ENCODE data around the gene HSD3B2.

The HSD3B2 gene

GRCh38 chr1:119394085-119394484 is 20.9 kb upstream of the HSD3B2 start:
- no peak for DNase-seq (ENCODE audit: insufficient read length, low spot score)
- no peak for TF ChIP-seq CTCF (IDR thresholded peaks at IDR 0.05; ENCODE audit: insufficient read depth, missing control alignments)
- no peak for FAIRE-seq

- DNase-seq (ENCODE audit: insufficient read length, low spot score) (no peak), FAIRE-seq (no peak)
- no peak for TF ChIP-seq CTCF (IDR thresholded peaks at IDR 0.05; ENCODE audit: insufficient read depth, missing control alignments)
Observed at GRCh38 chr1:119396982-119397381, 18.0 kb upstream of the HSD3B2 start.

GRCh38 chr1:119397986-119398385 is 17.0 kb upstream of the HSD3B2 start:
- no peak for FAIRE-seq
- no peak for DNase-seq (ENCODE audit: insufficient read length, low spot score)
- no peak for TF ChIP-seq CTCF (IDR thresholded peaks at IDR 0.05; ENCODE audit: insufficient read depth, missing control alignments)

GRCh38 chr1:119404736-119405135 is 10.2 kb upstream of the HSD3B2 start:
- DNase-seq (ENCODE audit: insufficient read length, low spot score) = no peak

GRCh38 chr1:119409731-119410130 is 5.2 kb upstream of the HSD3B2 start:
- FAIRE-seq (no peak), DNase-seq (ENCODE audit: insufficient read length, low spot score) (no peak)
- TF ChIP-seq CTCF (IDR thresholded peaks at IDR 0.05; ENCODE audit: insufficient read depth, missing control alignments) = no peak

More at GRCh38 chr1:119404736-119405135, 10.2 kb upstream of the HSD3B2 start:
- TF ChIP-seq CTCF (IDR thresholded peaks at IDR 0.05; ENCODE audit: insufficient read depth, missing control alignments) = no peak
- no peak for FAIRE-seq

- FAIRE-seq (no peak), DNase-seq (ENCODE audit: insufficient read length, low spot score) (no peak)
- TF ChIP-seq CTCF (IDR thresholded peaks at IDR 0.05; ENCODE audit: insufficient read depth, missing control alignments) = no peak
Observed at GRCh38 chr1:119410961-119411360, 4.0 kb upstream of the HSD3B2 start.

GRCh38 chr1:119416006-119416640 is 1.2 kb downstream of the HSD3B2 start:
- DNase-seq (ENCODE audit: insufficient read length, low spot score) = no peak
- no peak for TF ChIP-seq CTCF (IDR thresholded peaks at IDR 0.05; ENCODE audit: insufficient read depth, missing control alignments)

More at GRCh38 chr1:119416006-119416640, 1.2 kb downstream of the HSD3B2 start:
- no peak for FAIRE-seq
